ENCODE measurements around the gene IL13. TPM values are rescaled to one million over a fixed set of nuclear protein-coding genes. Genes with fewer than 3 reads are reported as not detected.

The IL13 gene
- total and polyA plus RNA-seq, 9 donors = not detected

DNA sequence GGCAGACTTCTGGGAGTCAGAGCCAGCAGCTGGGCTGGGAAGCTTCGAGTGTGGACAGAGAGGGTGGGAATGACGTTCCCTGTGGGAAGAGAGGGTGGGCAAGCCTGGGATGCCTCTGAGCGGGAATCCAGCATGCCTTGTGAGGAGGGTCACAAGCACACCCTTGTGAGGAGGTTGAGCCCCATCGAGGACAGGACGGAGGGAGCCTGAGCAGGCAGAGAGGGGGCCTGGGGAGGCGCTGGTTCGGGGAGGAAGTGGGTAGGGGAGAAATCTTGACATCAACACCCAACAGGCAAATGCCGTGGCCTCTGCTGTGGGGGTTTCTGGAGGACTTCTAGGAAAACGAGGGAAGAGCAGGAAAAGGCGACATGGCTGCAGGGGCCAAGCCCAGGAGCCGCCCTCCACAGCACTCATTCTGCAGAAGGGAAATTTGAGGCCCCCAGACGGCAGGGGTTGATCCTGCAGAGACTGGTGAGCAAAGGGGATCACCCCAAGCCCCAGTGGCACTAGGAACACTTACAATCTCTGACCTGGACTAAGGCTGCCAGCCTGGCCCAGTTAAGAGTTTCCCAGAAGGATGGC, 1.1 kb upstream of the IL13 start:
- H3K36me3 ChIP-seq = no peaks in the 10 kb centered on the region
- no peaks in the 10 kb centered on the region for H3K9me3 ChIP-seq
- TF ChIP-seq POLR2A (IDR thresholded peaks at IDR 0.05) (no peak), EP300 (IDR thresholded peaks at IDR 0.05) (no peak)
- TF ChIP-seq, protein P1, sequence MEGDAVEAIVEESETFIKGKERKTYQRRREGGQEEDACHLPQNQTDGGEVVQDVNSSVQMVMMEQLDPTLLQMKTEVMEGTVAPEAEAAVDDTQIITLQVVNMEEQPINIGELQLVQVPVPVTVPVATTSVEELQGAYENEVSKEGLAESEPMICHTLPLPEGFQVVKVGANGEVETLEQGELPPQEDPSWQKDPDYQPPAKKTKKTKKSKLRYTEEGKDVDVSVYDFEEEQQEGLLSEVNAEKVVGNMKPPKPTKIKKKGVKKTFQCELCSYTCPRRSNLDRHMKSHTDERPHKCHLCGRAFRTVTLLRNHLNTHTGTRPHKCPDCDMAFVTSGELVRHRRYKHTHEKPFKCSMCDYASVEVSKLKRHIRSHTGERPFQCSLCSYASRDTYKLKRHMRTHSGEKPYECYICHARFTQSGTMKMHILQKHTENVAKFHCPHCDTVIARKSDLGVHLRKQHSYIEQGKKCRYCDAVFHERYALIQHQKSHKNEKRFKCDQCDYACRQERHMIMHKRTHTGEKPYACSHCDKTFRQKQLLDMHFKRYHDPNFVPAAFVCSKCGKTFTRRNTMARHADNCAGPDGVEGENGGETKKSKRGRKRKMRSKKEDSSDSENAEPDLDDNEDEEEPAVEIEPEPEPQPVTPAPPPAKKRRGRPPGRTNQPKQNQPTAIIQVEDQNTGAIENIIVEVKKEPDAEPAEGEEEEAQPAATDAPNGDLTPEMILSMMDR (IDR thresholded peaks at IDR 0.05) = no peak
- no peak overlapping the region for H3K27ac ChIP-seq
- WGBS, 3 donors = 69 to 72% (median 71%) methylated on average over 12 of the region's 12 CpGs
- peaks cover 4% of the 10 kb centered on the region for H3K4me1 ChIP-seq (ENCODE audit: insufficient read depth)
- no peaks in the 10 kb centered on the region for H3K27me3 ChIP-seq
- intact Hi-C loops (cut with DNase I) = no loop called here
- DNase-seq = no peak
- H3K4me3 ChIP-seq = no peak overlapping the region

DNA sequence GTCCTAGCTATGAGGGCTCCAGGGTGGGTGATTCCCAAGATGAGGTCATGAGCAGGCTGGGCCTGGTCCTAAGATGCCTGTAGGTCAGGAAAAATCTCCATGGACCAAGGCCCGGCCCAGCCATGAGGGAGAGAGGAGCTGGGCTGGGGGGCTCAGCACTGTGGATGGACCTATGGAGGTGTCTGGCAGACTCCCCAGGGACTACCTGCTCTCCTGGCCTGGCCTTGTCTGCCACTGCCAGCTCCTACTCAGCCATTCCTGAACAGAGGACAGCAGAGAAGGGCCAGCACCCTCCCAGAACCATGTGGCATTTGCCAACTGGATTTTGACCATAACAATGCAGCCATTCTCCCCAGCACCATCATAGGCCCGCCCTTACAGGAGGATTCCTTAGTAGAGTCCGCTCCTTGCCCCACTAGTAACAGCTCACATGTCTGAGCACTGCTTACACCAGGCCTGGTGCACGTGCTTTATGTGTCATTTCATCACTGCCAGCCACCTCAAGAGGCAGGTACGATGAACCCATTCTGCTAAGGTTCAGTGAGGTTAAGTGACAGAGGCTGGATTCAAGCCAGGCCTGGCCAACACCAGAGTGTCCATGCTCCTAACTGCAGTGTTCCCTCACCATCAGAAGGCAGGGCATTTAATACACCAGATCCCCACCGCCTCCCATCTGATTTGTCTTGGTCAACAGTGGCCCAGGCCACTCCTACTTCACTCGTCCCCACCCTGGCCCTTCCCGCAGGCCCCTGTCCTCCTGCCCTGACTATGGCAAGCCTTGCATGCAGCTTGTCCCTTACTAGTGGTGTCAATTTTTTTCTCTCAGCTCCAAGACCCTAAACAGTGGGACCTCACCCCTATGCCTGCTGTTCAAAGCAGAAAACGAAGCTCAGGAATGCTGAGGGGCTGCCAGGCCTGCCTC, 669 bp downstream of the IL13 start:
- no peak for DNase-seq
- Histone ChIP-seq H3K36me3 (no peaks in the 10 kb centered on the region), H3K4me3 (no peak overlapping the region), H3K9me3 (no peaks in the 10 kb centered on the region), H3K27ac (no peak overlapping the region), H3K27me3 (no peaks in the 10 kb centered on the region), H3K4me1 (ENCODE audit: insufficient read depth) (peaks cover 4% of the 10 kb centered on the region)
- intact Hi-C loops (cut with DNase I) = no loop called here
- TF ChIP-seq, protein P1 (IDR thresholded peaks at IDR 0.05) = no peak
- TF ChIP-seq EP300 (IDR thresholded peaks at IDR 0.05) = no peak
- TF ChIP-seq POLR2A (IDR thresholded peaks at IDR 0.05) = no peak
- 90 to 94% (median 92%) methylated on average over 9 of the region's 9 CpGs for WGBS, 3 donors

DNA sequence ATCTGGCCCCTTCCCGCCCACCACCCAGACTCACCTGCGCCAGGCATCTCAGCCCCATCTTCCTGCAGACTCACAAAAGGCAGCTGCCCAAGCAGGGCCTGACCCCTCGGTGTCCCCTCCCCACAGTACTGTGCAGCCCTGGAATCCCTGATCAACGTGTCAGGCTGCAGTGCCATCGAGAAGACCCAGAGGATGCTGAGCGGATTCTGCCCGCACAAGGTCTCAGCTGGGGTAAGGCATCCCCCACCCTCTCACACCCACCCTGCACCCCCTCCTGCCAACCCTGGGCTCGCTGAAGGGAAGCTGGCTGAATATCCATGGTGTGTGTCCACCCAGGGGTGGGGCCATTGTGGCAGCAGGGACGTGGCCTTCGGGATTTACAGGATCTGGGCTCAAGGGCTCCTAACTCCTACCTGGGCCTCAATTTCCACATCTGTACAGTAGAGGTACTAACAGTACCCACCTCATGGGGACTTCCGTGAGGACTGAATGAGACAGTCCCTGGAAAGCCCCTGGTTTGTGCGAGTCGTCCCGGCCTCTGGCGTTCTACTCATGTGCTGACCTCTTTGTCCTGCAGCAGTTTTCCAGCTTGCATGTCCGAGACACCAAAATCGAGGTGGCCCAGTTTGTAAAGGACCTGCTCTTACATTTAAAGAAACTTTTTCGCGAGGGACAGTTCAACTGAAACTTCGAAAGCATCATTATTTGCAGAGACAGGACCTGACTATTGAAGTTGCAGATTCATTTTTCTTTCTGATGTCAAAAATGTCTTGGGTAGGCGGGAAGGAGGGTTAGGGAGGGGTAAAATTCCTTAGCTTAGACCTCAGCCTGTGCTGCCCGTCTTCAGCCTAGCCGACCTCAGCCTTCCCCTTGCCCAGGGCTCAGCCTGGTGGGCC, 1.9 kb downstream of the IL13 start:
- 92 to 94% (median 93%) methylated on average over 23 of the region's 23 CpGs for WGBS, 3 donors

More for the DNA sequence above, 1.9 kb downstream of the IL13 start:
- intact Hi-C loops (cut with DNase I) = no loop called here
- TF ChIP-seq EP300 (IDR thresholded peaks at IDR 0.05) = no peak
- no peak for TF ChIP-seq POLR2A (IDR thresholded peaks at IDR 0.05)
- TF ChIP-seq, protein P1 (IDR thresholded peaks at IDR 0.05) = no peak
- no peaks in the 10 kb centered on the region for H3K36me3 ChIP-seq
- no peak overlapping the region for H3K4me3 ChIP-seq
- DNase-seq = no peak
- H3K27ac ChIP-seq = no peak overlapping the region
- H3K9me3 ChIP-seq = no peaks in the 10 kb centered on the region
- peaks cover 4% of the 10 kb centered on the region for H3K4me1 ChIP-seq (ENCODE audit: insufficient read depth)
- no peaks in the 10 kb centered on the region for H3K27me3 ChIP-seq

All from ovary (tissue), 9 donors.